ENCODE results near the gene TLR9. TPM values are rescaled to one million over a fixed set of nuclear protein-coding genes. Genes with fewer than 3 reads are reported as not detected.

The TLR9 gene
- total RNA-seq, 1 experiment from 2014 or later: not detected

DNA sequence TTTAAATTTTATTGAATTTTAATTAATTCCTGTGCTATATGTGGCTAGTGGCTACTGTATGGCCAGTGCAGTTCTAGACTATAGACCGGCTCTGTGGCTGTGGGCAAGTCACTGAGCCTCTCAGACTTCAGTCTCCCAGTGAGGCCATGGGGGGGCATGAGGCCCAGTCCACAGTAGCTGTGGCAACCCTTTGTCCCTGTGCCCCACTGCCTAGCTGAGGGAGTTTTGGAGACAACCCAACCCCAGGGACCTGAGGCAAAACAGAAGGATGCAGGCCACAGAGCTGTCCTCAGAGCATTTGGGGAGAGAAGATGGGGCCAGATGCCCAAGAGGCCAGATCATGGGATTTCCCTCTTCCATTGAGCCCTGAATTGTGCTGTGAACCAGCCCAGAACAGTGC, 52.3 kb downstream of the TLR9 start:
- no peak overlapping the region for H3K27ac ChIP-seq (ENCODE audit: low read length)
- H3K4me1 ChIP-seq (ENCODE audit: control insufficient read depth, insufficient read depth, low read length): peaks cover 8% of the 10 kb centered on the region
- in situ Hi-C loops (cut with HindIII; ENCODE audit: low pct_unique_long_range_greater_than_20kb, low sequenced_read_pairs): no loop called here
- H3K9me3 ChIP-seq (ENCODE audit: control insufficient read depth, insufficient read depth, low read depth, low read length): no peaks in the 10 kb centered on the region
- intact Hi-C loops (cut with micrococcal nuclease; ENCODE audit: unreplicated experiment): no loop called here
- ATAC-seq (no peak), DNase-seq (ENCODE audit: low read depth, low spot score) (no peak)
- TF ChIP-seq, protein P1, sequence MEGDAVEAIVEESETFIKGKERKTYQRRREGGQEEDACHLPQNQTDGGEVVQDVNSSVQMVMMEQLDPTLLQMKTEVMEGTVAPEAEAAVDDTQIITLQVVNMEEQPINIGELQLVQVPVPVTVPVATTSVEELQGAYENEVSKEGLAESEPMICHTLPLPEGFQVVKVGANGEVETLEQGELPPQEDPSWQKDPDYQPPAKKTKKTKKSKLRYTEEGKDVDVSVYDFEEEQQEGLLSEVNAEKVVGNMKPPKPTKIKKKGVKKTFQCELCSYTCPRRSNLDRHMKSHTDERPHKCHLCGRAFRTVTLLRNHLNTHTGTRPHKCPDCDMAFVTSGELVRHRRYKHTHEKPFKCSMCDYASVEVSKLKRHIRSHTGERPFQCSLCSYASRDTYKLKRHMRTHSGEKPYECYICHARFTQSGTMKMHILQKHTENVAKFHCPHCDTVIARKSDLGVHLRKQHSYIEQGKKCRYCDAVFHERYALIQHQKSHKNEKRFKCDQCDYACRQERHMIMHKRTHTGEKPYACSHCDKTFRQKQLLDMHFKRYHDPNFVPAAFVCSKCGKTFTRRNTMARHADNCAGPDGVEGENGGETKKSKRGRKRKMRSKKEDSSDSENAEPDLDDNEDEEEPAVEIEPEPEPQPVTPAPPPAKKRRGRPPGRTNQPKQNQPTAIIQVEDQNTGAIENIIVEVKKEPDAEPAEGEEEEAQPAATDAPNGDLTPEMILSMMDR (IDR thresholded peaks at IDR 0.05): no peak
- no peak for TF ChIP-seq POLR2AphosphoS5 (IDR thresholded peaks at IDR 0.05; ENCODE audit: low read depth, low read length)
- no peak for TF ChIP-seq SIN3A (IDR thresholded peaks at IDR 0.05; ENCODE audit: borderline replicate concordance, insufficient read depth, low read depth, low read length)
- ChIA-PET POLR2A (no interaction called here), CTCF (no interaction called here)
- H3K27me3 ChIP-seq (ENCODE audit: control insufficient read depth, insufficient read depth, low read length): no peaks in the 10 kb centered on the region
- no peak overlapping the region for H3K4me3 ChIP-seq (ENCODE audit: low read depth in 2 of 2, low read length in 2 of 2)
- no TSS peak for BruUV-seq (replicated peaks)
- no peaks in the 10 kb centered on the region for H3K36me3 ChIP-seq (ENCODE audit: control insufficient read depth, insufficient read depth, low read length)

DNA sequence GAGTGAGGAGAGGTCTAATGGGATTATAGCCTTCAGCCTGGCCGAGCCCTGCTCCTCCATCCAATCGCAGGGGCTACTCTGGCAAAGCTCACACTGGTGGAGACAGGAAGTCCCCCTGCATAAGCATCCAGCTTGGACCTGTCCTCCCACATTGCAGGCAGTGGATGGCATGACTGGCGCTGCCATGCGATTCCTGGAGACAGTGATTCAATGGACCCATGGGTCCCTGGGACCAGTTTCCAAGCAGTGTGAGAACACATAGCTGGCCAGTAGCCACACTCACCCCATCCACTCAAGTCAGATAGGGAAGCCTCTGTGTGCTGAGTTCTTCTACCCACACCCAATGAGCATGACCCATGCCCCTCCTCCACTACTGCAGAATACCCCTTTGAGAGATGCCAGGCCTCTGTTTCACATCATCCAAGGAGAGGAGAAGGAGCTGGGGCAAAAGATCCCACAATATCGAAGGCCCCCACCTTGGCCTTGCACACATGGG, 53.1 kb downstream of the TLR9 start:
- no peaks in the 10 kb centered on the region for H3K27me3 ChIP-seq (ENCODE audit: control insufficient read depth, insufficient read depth, low read length)
- H3K4me3 ChIP-seq (ENCODE audit: low read depth in 2 of 2, low read length in 2 of 2): no peak overlapping the region
- ATAC-seq: no peak
- peaks cover 8% of the 10 kb centered on the region for H3K4me1 ChIP-seq (ENCODE audit: control insufficient read depth, insufficient read depth, low read length)
- H3K9me3 ChIP-seq (ENCODE audit: control insufficient read depth, insufficient read depth, low read depth, low read length): no peaks in the 10 kb centered on the region
- no peaks in the 10 kb centered on the region for H3K36me3 ChIP-seq (ENCODE audit: control insufficient read depth, insufficient read depth, low read length)
- BruUV-seq (replicated peaks): no TSS peak
- DNase-seq (ENCODE audit: low read depth, low spot score): no peak
- intact Hi-C loops (cut with micrococcal nuclease; ENCODE audit: unreplicated experiment): no loop called here
- TF ChIP-seq, protein P2, sequence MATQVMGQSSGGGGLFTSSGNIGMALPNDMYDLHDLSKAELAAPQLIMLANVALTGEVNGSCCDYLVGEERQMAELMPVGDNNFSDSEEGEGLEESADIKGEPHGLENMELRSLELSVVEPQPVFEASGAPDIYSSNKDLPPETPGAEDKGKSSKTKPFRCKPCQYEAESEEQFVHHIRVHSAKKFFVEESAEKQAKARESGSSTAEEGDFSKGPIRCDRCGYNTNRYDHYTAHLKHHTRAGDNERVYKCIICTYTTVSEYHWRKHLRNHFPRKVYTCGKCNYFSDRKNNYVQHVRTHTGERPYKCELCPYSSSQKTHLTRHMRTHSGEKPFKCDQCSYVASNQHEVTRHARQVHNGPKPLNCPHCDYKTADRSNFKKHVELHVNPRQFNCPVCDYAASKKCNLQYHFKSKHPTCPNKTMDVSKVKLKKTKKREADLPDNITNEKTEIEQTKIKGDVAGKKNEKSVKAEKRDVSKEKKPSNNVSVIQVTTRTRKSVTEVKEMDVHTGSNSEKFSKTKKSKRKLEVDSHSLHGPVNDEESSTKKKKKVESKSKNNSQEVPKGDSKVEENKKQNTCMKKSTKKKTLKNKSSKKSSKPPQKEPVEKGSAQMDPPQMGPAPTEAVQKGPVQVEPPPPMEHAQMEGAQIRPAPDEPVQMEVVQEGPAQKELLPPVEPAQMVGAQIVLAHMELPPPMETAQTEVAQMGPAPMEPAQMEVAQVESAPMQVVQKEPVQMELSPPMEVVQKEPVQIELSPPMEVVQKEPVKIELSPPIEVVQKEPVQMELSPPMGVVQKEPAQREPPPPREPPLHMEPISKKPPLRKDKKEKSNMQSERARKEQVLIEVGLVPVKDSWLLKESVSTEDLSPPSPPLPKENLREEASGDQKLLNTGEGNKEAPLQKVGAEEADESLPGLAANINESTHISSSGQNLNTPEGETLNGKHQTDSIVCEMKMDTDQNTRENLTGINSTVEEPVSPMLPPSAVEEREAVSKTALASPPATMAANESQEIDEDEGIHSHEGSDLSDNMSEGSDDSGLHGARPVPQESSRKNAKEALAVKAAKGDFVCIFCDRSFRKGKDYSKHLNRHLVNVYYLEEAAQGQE (IDR thresholded peaks at IDR 0.05; ENCODE audit: insufficient read depth in 1 of 2, low read depth in 2 of 2, low read length in 1 of 2): no peak
- TF ChIP-seq, protein P1 (IDR thresholded peaks at IDR 0.05): no peak
- TF ChIP-seq SIN3A (IDR thresholded peaks at IDR 0.05; ENCODE audit: borderline replicate concordance, insufficient read depth, low read depth, low read length): no peak
- no peak for TF ChIP-seq POLR2AphosphoS5 (IDR thresholded peaks at IDR 0.05; ENCODE audit: low read depth, low read length)
- TF ChIP-seq TCF7L2 (IDR thresholded peaks at IDR 0.05; ENCODE audit: low read depth, low read length): no peak
- ChIA-PET CTCF (no interaction called here), POLR2A (no interaction called here)
- in situ Hi-C loops (cut with HindIII; ENCODE audit: low pct_unique_long_range_greater_than_20kb, low sequenced_read_pairs): no loop called here
- no peak overlapping the region; the same call in 1 of the 2 replicates for H3K27ac ChIP-seq (ENCODE audit: low read length)
